Fibroblast of lung (primary cell): Measurements from ENCODE around the gene RAET1E. TPM values are rescaled to one million over a fixed set of nuclear protein-coding genes. Genes with fewer than 3 reads are reported as not detected.
"Not testable (repeated sequence)": the region's sequence is repeated elsewhere in the genome, so short reads cannot be mapped to it uniquely, and the experiment has no call there.

Experiments
- DNase-seq, 2 donors: peaks; one replicate each; pipeline versions ENCODE4 v3.0.0 to v3.0.0-alpha.2; 2010; ENCODE audit warnings: low read depth in 2 of 2
- H2AFZ ChIP-seq: 2 replicates; pipeline ENCODE4 v1.5.1; 2012; ENCODE audit warnings: low read length, control low read depth, inconsistent platforms
- H3K27ac ChIP-seq: 2 replicates; pipeline ENCODE4 v1.5.1; 2011; ENCODE audit warnings: low read length, control low read depth; ENCODE audit not compliant: insufficient read depth
- H3K27me3 ChIP-seq: 2 replicates; pipeline ENCODE4 v1.5.1; 2011; ENCODE audit warnings: mild to moderate bottlenecking, low read length; ENCODE audit not compliant: control insufficient read depth, insufficient read depth
- H3K36me3 ChIP-seq: 2 replicates; pipeline ENCODE4 v1.5.1; 2011; ENCODE audit warnings: low read length; ENCODE audit not compliant: control insufficient read depth, insufficient read depth
- H3K4me1 ChIP-seq: 2 replicates; pipeline ENCODE4 v1.5.1; 2011; ENCODE audit warnings: low read length; ENCODE audit not compliant: control insufficient read depth, insufficient read depth; ENCODE audit errors: extremely low read depth
- H3K4me2 ChIP-seq: 2 replicates; pipeline ENCODE4 v1.5.1; 2011; ENCODE audit warnings: low read length, control low read depth; ENCODE audit not compliant: insufficient read depth; ENCODE audit errors: extremely low read depth
- H3K4me3 ChIP-seq, 4 experiments: fragments of 200-600 bp in 1 of 4; sonication (generic) in 1 of 4; replicated peaks in 1 of 4; 2 replicates each; pipeline ENCODE4 v1.5.1; 2011 to 2016; ENCODE audit warnings: low read length in 4 of 4, low read depth in 3 of 4, mild to moderate bottlenecking in 3 of 4, control low read depth in 2 of 4, inconsistent platforms in 1 of 4, mixed read lengths in 1 of 4; ENCODE audit not compliant: insufficient read depth in 1 of 4; ENCODE audit errors: control extremely low read depth in 1 of 4
- H3K79me2 ChIP-seq: 2 replicates; pipeline ENCODE4 v1.5.1; 2012; ENCODE audit warnings: mild to moderate bottlenecking, low read length, inconsistent platforms; ENCODE audit not compliant: control insufficient read depth, insufficient read depth
- H3K9ac ChIP-seq: 2 replicates; pipeline ENCODE4 v1.5.1; 2011; ENCODE audit warnings: mild to moderate bottlenecking, low read length, control low read depth; ENCODE audit not compliant: insufficient read depth
- H3K9me3 ChIP-seq: 2 replicates; pipeline ENCODE4 v1.5.1; 2012; ENCODE audit warnings: low read depth, low read length; ENCODE audit not compliant: control insufficient read depth, insufficient read depth
- H4K20me1 ChIP-seq: 2 replicates; pipeline ENCODE4 v1.5.1; 2011; ENCODE audit warnings: low read length; ENCODE audit not compliant: control insufficient read depth, insufficient read depth; ENCODE audit errors: extremely low read depth
- CTCF ChIP-seq, 2 donors: IDR thresholded peaks in 1 of 2; conservative IDR thresholded peaks in 1 of 2; 1 replicate in 1 of 2; 2 replicates in 1 of 2; pipeline ENCODE4 v1.5.1; 2011 to 2012; ENCODE audit warnings: low read length in 2 of 2, control low read depth in 1 of 2, inconsistent platforms in 1 of 2, low read depth in 1 of 2, mild to moderate bottlenecking in 1 of 2
- EZH2 ChIP-seq: IDR thresholded peaks from 2 replicates; pipeline ENCODE4 v1.5.1; 2012; ENCODE audit warnings: low read length, control low read depth, mild to moderate bottlenecking; ENCODE audit errors: missing control alignments
- polyA plus RNA-seq, 2 donors: library from polyadenylated mRNA; depleted of rRNA in 1 of 2; stranded (reverse) in 1 of 2; unstranded in 1 of 2; fragments of >200 nt; gene quantifications; 2 replicates each; pipeline ENCODE4 v1.2.1, GENCODE V29; 2011 to 2012; ENCODE audit warnings: missing spikeins in 1 of 2
- total RNA-seq: library from RNA; depleted of rRNA; stranded (reverse); fragments of >200 nt; gene quantifications from 2 replicates; pipeline ENCODE4 v1.2.1, GENCODE V29; 2014

Gene RAET1E
- total and polyA plus RNA-seq, 2 donors (not counting 1 experiment from before 2014, with no cell fraction given) = 0.12 to 1.5 TPM

GRCh38 chr6:149939909-149940671 lies 42.2 kb upstream of the RAET1E start:
- no peaks in the 10 kb centered on the region for H3K36me3 ChIP-seq
- no peak overlapping the region for H3K27ac ChIP-seq
- no peak overlapping the region for H3K4me3 ChIP-seq
- H3K27me3 ChIP-seq = peaks cover 28% of the 10 kb centered on the region
- no peak overlapping the region for H3K4me2 ChIP-seq
- no peak for TF ChIP-seq CTCF (conservative IDR thresholded peaks at IDR 0.05 in 1 of 2, IDR thresholded peaks at IDR 0.05 in 1 of 2; ENCODE audit: low read depth in 1 of 2, low read length in 2 of 2)
- TF ChIP-seq EZH2 = no peak
- H3K9me3 ChIP-seq = no peaks in the 10 kb centered on the region
- no peak overlapping the region for H3K9ac ChIP-seq
- H3K79me2 ChIP-seq = no peaks in the 10 kb centered on the region
- no peak for DNase-seq
- peaks cover 7% of the 10 kb centered on the region for H3K4me1 ChIP-seq
- no peak overlapping the region for H2AFZ ChIP-seq
- no peaks in the 10 kb centered on the region for H4K20me1 ChIP-seq

- H3K36me3 ChIP-seq = no peaks in the 10 kb centered on the region
- H3K9ac ChIP-seq = no peak overlapping the region
- no peak overlapping the region for H3K27ac ChIP-seq
- no peak overlapping the region for H2AFZ ChIP-seq
- peaks cover 7% of the 10 kb centered on the region for H3K4me1 ChIP-seq
- H3K9me3 ChIP-seq = no peaks in the 10 kb centered on the region
- H4K20me1 ChIP-seq = no peaks in the 10 kb centered on the region
- DNase-seq = no peak
- H3K4me3 ChIP-seq = no peak overlapping the region
- peaks cover 28% of the 10 kb centered on the region for H3K27me3 ChIP-seq
- TF ChIP-seq CTCF (conservative IDR thresholded peaks at IDR 0.05 in 1 of 2, IDR thresholded peaks at IDR 0.05 in 1 of 2; ENCODE audit: low read depth in 1 of 2, low read length in 2 of 2) = no peak
- TF ChIP-seq EZH2 = no peak
- H3K79me2 ChIP-seq = no peaks in the 10 kb centered on the region
- H3K4me2 ChIP-seq = peak overlapping the region; percentile 90
Observed at GRCh38 chr6:149939356-149939648, 41.4 kb upstream of the RAET1E start.

- Histone ChIP-seq H3K27ac (peak overlapping the region; percentile 16), H4K20me1 (no peaks in the 10 kb centered on the region), H3K9me3 (no peaks in the 10 kb centered on the region), H3K4me2 (peak overlapping the region; percentile 90), H2AFZ (peak overlapping the region; percentile 80), H3K36me3 (no peaks in the 10 kb centered on the region), H3K4me1 (peaks cover 7% of the 10 kb centered on the region), H3K4me3 (peak overlapping the region; percentile 49 to 61 (median 57)), H3K27me3 (peaks cover 28% of the 10 kb centered on the region), H3K9ac (peak overlapping the region; percentile 47), H3K79me2 (no peaks in the 10 kb centered on the region)
- TF ChIP-seq CTCF (conservative IDR thresholded peaks at IDR 0.05 in 1 of 2, IDR thresholded peaks at IDR 0.05 in 1 of 2; ENCODE audit: low read depth in 1 of 2, low read length in 2 of 2) (no peak), EZH2 (peak; percentile 23)
- peak in 1 of 2 donors; percentile 9 for DNase-seq
Observed at GRCh38 chr6:149938571-149939355, 40.9 kb upstream of the RAET1E start.

GRCh38 chr6:149938013-149938570 lies 40.2 kb upstream of the RAET1E start:
- H4K20me1 ChIP-seq, DNase-seq, H3K9me3 ChIP-seq, H3K36me3 ChIP-seq, H3K27ac ChIP-seq, H3K4me1 ChIP-seq, H3K79me2 ChIP-seq: not testable (repeated sequence)
- H3K9ac ChIP-seq = peak overlapping the region; percentile 47
- H2AFZ ChIP-seq = peak overlapping the region; percentile 80
- peak overlapping the region; percentile 90 for H3K4me2 ChIP-seq
- H3K4me3 ChIP-seq = peak overlapping the region; percentile 49 to 61 (median 57)
- H3K27me3 ChIP-seq = peaks cover 31% of the 10 kb centered on the region
